Mesodermal cell (in vitro differentiated cells): ENCODE measurements around the gene JADE2.

Experiments used
- H3K27ac ChIP-seq: 2 replicates; pipeline ENCODE4 v1.7.0; 2013; ENCODE audit warnings: mild to moderate bottlenecking, low read depth, low read length, moderate library complexity; ENCODE audit not compliant: severe bottlenecking
- H3K36me3 ChIP-seq: 2 replicates; pipeline ENCODE4 v1.7.1; 2013; ENCODE audit warnings: mild to moderate bottlenecking, low read length, moderate library complexity; ENCODE audit not compliant: control insufficient read depth, insufficient read depth
- H3K4me1 ChIP-seq: one replicate; pipeline ENCODE4 v1.7.1; 2013; ENCODE audit warnings: mild to moderate bottlenecking, low read length; ENCODE audit not compliant: insufficient read depth, control insufficient read depth, poor library complexity, severe bottlenecking
- H3K4me3 ChIP-seq: 2 replicates; pipeline ENCODE4 v1.7.0; 2013; ENCODE audit warnings: low read length, control low read depth, mild to moderate bottlenecking; ENCODE audit not compliant: insufficient read depth, poor library complexity, severe bottlenecking; ENCODE audit errors: extremely low read depth
- H3K9me3 ChIP-seq: 2 replicates; pipeline ENCODE4 v1.7.1; 2013; ENCODE audit warnings: mild to moderate bottlenecking, low read length, moderate library complexity; ENCODE audit not compliant: control insufficient read depth
- WGBS, 2 experiments: methylation state at CpG; one replicate each; pipeline ENCODE4 v1.1.5; 2013; ENCODE audit warnings: missing lambda C conversion rate in 2 of 2; ENCODE audit not compliant: insufficient coverage in 2 of 2; 5-methylcytosine and 5-hydroxymethylcytosine counted together

Gene JADE2

GRCh38 chr5:134571693-134572405 lies 46.4 kb downstream of the JADE2 start:
- Histone ChIP-seq H3K9me3 (no peaks in the 10 kb centered on the region), H3K27ac (no peak overlapping the region), H3K36me3 (peaks cover 29% of the 10 kb centered on the region), H3K4me1 (no peaks in the 10 kb centered on the region), H3K4me3 (no peak overlapping the region)
- 92 to 94% methylated on average over 17 to 20 of the region's 20 CpGs for WGBS, 2 experiments

GRCh38 chr5:134572811-134573210 lies 47.3 kb downstream of the JADE2 start:
- Histone ChIP-seq H3K9me3 (no peaks in the 10 kb centered on the region), H3K4me3 (no peak overlapping the region), H3K27ac (no peak overlapping the region), H3K4me1 (no peaks in the 10 kb centered on the region), H3K36me3 (peaks cover 23% of the 10 kb centered on the region)
- WGBS, 2 experiments, result 94 to 95% methylated on average over 4 of the region's 4 CpGs

GRCh38 chr5:134574521-134574920 lies 49.1 kb downstream of the JADE2 start:
- Histone ChIP-seq H3K27ac (no peak overlapping the region), H3K36me3 (peaks cover 31% of the 10 kb centered on the region), H3K9me3 (no peaks in the 10 kb centered on the region), H3K4me1 (no peaks in the 10 kb centered on the region), H3K4me3 (no peak overlapping the region)
- WGBS, 2 experiments, result 76 to 91% methylated on average over 4 of the region's 4 CpGs

- WGBS, 2 experiments, result 89% methylated on average over 2 of the region's 2 CpGs
- no peaks in the 10 kb centered on the region for H3K9me3 ChIP-seq
- no peak overlapping the region for H3K4me3 ChIP-seq
- no peaks in the 10 kb centered on the region for H3K4me1 ChIP-seq
- peaks cover 31% of the 10 kb centered on the region for H3K36me3 ChIP-seq
- no peak overlapping the region for H3K27ac ChIP-seq
Observed at GRCh38 chr5:134575316-134575715, 49.8 kb downstream of the JADE2 start.

- Histone ChIP-seq H3K9me3 (no peaks in the 10 kb centered on the region), H3K4me1 (no peaks in the 10 kb centered on the region), H3K27ac (no peak overlapping the region), H3K36me3 (peaks cover 31% of the 10 kb centered on the region), H3K4me3 (no peak overlapping the region)
- 96 to 98% methylated on average over 5 to 8 of the region's 12 CpGs for WGBS, 2 experiments
Observed at GRCh38 chr5:134576386-134577021, 51.0 kb downstream of the JADE2 start.

- H3K27ac ChIP-seq, result no peak overlapping the region
- H3K9me3 ChIP-seq, result no peaks in the 10 kb centered on the region
- H3K4me1 ChIP-seq, result no peaks in the 10 kb centered on the region
- 81 to 82% methylated on average over 9 to 10 of the region's 10 CpGs for WGBS, 2 experiments
- H3K36me3 ChIP-seq, result peaks cover 29% of the 10 kb centered on the region
- H3K4me3 ChIP-seq, result no peak overlapping the region
Observed at GRCh38 chr5:134577022-134577795, 51.7 kb downstream of the JADE2 start.

GRCh38 chr5:134577796-134578577 lies 52.5 kb downstream of the JADE2 start:
- Histone ChIP-seq H3K27ac (no peak overlapping the region), H3K4me3 (no peak overlapping the region), H3K9me3 (no peaks in the 10 kb centered on the region), H3K4me1 (no peaks in the 10 kb centered on the region), H3K36me3 (peaks cover 25% of the 10 kb centered on the region)
- 33 to 42% methylated on average over 10 to 14 of the region's 17 CpGs for WGBS, 2 experiments

- peaks cover 18% of the 10 kb centered on the region for H3K36me3 ChIP-seq
- no peaks in the 10 kb centered on the region for H3K9me3 ChIP-seq
- H3K27ac ChIP-seq, result no peak overlapping the region
- H3K4me3 ChIP-seq, result no peak overlapping the region
- 97 to 99% methylated on average over 22 to 27 of the region's 32 CpGs for WGBS, 2 experiments
- no peaks in the 10 kb centered on the region for H3K4me1 ChIP-seq
Observed at GRCh38 chr5:134578578-134579283, 53.3 kb downstream of the JADE2 start.

- no peak overlapping the region for H3K27ac ChIP-seq
- 95 to 97% methylated on average over 10 to 13 of the region's 13 CpGs for WGBS, 2 experiments
- no peaks in the 10 kb centered on the region for H3K4me1 ChIP-seq
- peaks cover 16% of the 10 kb centered on the region for H3K36me3 ChIP-seq
- H3K4me3 ChIP-seq, result no peak overlapping the region
- no peaks in the 10 kb centered on the region for H3K9me3 ChIP-seq
Observed at GRCh38 chr5:134579284-134579771, 53.9 kb downstream of the JADE2 start.

- Histone ChIP-seq H3K4me3 (no peak overlapping the region), H3K27ac (no peak overlapping the region), H3K4me1 (no peaks in the 10 kb centered on the region), H3K36me3 (peaks cover 13% of the 10 kb centered on the region), H3K9me3 (no peaks in the 10 kb centered on the region)
- 84 to 94% methylated on average over 8 to 9 of the region's 14 CpGs for WGBS, 2 experiments
Observed at GRCh38 chr5:134580001-134580460, 54.6 kb downstream of the JADE2 start.
